Heart right ventricle (tissue), 16 donors: ENCODE results near the gene TIMP3. TPM values are rescaled to one million over a fixed set of nuclear protein-coding genes. Genes with fewer than 3 reads are reported as not detected.

Experiments used
- ATAC-seq, 8 donors: fragments of 200-7000 bp; cut with Tn5 transposase; one replicate each; pipeline ENCODE4 v1.9.1; 2020; ENCODE audit warnings: mild to moderate bottlenecking in 8 of 8, moderate library complexity in 8 of 8, moderate number of reproducible peaks in 1 of 8
- DNase-seq, 2 donors: peaks; one replicate each; pipeline ENCODE4 v3.0.0-alpha.2; 2020
- H3K27ac ChIP-seq, 10 donors: fragments of 200-600 bp; sonication (generic) in 2 of 10; one replicate each; pipeline versions ENCODE4 v1.5.0 to v1.8.0; 2020 to 2022; ENCODE audit warnings: mild to moderate bottlenecking in 3 of 10
- H3K27me3 ChIP-seq, 7 donors: fragments of 200-600 bp; one replicate each; pipeline ENCODE4 v1.8.0; 2021 to 2022; ENCODE audit warnings: mild to moderate bottlenecking in 2 of 7
- H3K36me3 ChIP-seq, 9 donors: fragments of 200-600 bp; sonication (generic) in 1 of 9; one replicate each; pipeline versions ENCODE4 v1.5.0 to v1.8.0; 2020 to 2022; ENCODE audit warnings: mild to moderate bottlenecking in 2 of 9
- H3K4me1 ChIP-seq, 9 donors: fragments of 200-600 bp; sonication (generic) in 1 of 9; one replicate each; pipeline versions ENCODE4 v1.5.0 to v1.8.0; 2020 to 2022; ENCODE audit warnings: mild to moderate bottlenecking in 4 of 9
- H3K4me3 ChIP-seq, 10 donors: fragments of 200-600 bp; sonication (generic) in 2 of 10; one replicate each; pipeline versions ENCODE4 v1.5.0 to v1.8.0; 2020 to 2022; ENCODE audit warnings: mild to moderate bottlenecking in 7 of 10, moderate library complexity in 2 of 10
- H3K9me3 ChIP-seq, 11 donors: fragments of 200-600 bp in 10 of 11; sonication (generic) in 2 of 11; one replicate each; pipeline versions ENCODE4 v1.5.0 to v1.8.0; 2013 to 2022; ENCODE audit warnings: mild to moderate bottlenecking in 2 of 11, control low read depth in 1 of 11, moderate library complexity in 1 of 11
- CTCF ChIP-seq, 9 donors: fragments of 200-600 bp; sonication (generic) in 2 of 9; IDR thresholded peaks; one replicate each; pipeline versions ENCODE4 v1.5.0 to v1.8.0; 2021 to 2022; ENCODE audit warnings: antibody characterized with exemption in 9 of 9, mild to moderate bottlenecking in 5 of 9, moderate library complexity in 1 of 9
- WGBS, 2 donors: extraction: QIAGEN DNeasy Blood & Tissue Kit; methylation state at CpG; one replicate each; pipeline ENCODE4 v1.1.7; 2013; ENCODE audit warnings: inconsistent platforms in 1 of 2; 5-methylcytosine and 5-hydroxymethylcytosine counted together
- intact Hi-C, 10 donors: fragments of 100-400 bp; cut with DNase I; formaldehyde crosslinking; loops; one replicate each; pipeline versions ENCODE4 v1.11.1 to v1.14.2; 2022
- polyA plus RNA-seq, 2 donors: library from polyadenylated mRNA; stranded (reverse); fragments of 200-250 nt; gene quantifications; one replicate each; pipeline ENCODE4 v1.2.3, GENCODE V29; 2013
- total RNA-seq, 10 donors: library from RNA; stranded (reverse); fragmentation: NEBNext Ultra II Directional in 3 of 10; extraction: Animal tissue kit (Norgen Biotek cat#: 25700) in 3 of 10; gene quantifications; one replicate each; pipeline versions ENCODE4 v1.2.1 to v1.2.4, GENCODE V29; 2021 to 2023
- donor health status: Arrhythmogenic right ventricular cardiomyopathy.
- donor health status: ischemic (EF 13 %, LVEDD 7.1; RV severe dilation, severe dysfunction).
- donor health status: healthy with polysubstance abuse.
- donor health status: DM: no; HTN: yes; CAD: no.
- donor health status: DM: no; HTN: no; CAD: no.
- donor health status: ischemic (EF 25% LVEDD 6.9; RV normal size, moderate dysfunction).
- donor health status: ischemic (EF 25% LVEDD 5.7; RV mildly dilated, moderate dysfunction).
- donor health status: healthy.
- donor health status: DM: yes; HTN: yes; CAD: no.
- donor health status: Ischemic cardiomyopathy.
- donor health status: ischemic (EF 35%, LVEDD 5.7; RV mildly dilated, moderate dysfunction).
- donor health status: nonischemic (EF 11% LVEDD 7.7; RV severe dilation, severe dysfunction).
- donor health status: DM: yes; HTN: yes; CAD: no.
- donor health status: PGD.
- donor health status: ischemic (EF 29% LVEDD 5.4; RV normal size, mild dysfunction).
- donor health status: nonischemic (EF 23%, LVEDD 6.1; RV moderate dilation, normal function).

Gene TIMP3
- total and polyA plus RNA-seq, 12 donors, result 91.9 to 380 (median 157) TPM

GRCh38 chr22:32795214-32795596 lies 6.3 kb upstream of the TIMP3 start:
- DNase-seq (no peak), ATAC-seq (no peak)
- peaks cover 2 to 33% (median 11%) of the 10 kb centered on the region in 9 donors for H3K4me1 ChIP-seq
- no peaks in the 10 kb centered on the region for H3K9me3 ChIP-seq
- 94 to 96% methylated on average over 4 of the region's 4 CpGs for WGBS, 2 donors
- H3K27ac ChIP-seq, result peak overlapping the region in 1 of 10 donors; percentile 3
- no peaks in the 10 kb centered on the region for H3K36me3 ChIP-seq
- no peak overlapping the region for H3K4me3 ChIP-seq
- intact Hi-C loops, result loop anchor here in 5 of 10 donors (1.0 to 5.0 kb wide), 5 partner anchors 33 to 268 kb away; no protein-coding TSS in a partner anchor
- H3K27me3 ChIP-seq, result no peaks in the 10 kb centered on the region
- TF ChIP-seq CTCF (IDR thresholded peaks at IDR 0.05), result no peak

- DNase-seq, result peak; percentile 74 to 80
- no peaks in the 10 kb centered on the region for H3K9me3 ChIP-seq
- WGBS, 2 donors, result 18 to 22% methylated on average over 17 of the region's 17 CpGs
- ATAC-seq, result peak; percentile 57 to 79 (median 70)
- no peaks in the 10 kb centered on the region for H3K36me3 ChIP-seq
- intact Hi-C loops, result loop anchor here (1.0 to 5.0 kb wide), 9 partner anchors 35 to 270 kb away; no protein-coding TSS in a partner anchor
- peaks cover 2 to 43% (median 22%) of the 10 kb centered on the region in 9 donors for H3K4me1 ChIP-seq
- H3K27ac ChIP-seq, result peak overlapping the region in 6 of 10 donors; percentile 13 to 54 (median 37)
- H3K27me3 ChIP-seq, result peaks cover 0 to 18% (median 0%) of the 10 kb centered on the region in 7 donors
- no peak overlapping the region for H3K4me3 ChIP-seq
- TF ChIP-seq CTCF (IDR thresholded peaks at IDR 0.05), result peak; percentile 82 to 95 (median 92)
Measured at GRCh38 chr22:32796865-32797573, 4.5 kb upstream of the TIMP3 start.

- TF ChIP-seq CTCF (IDR thresholded peaks at IDR 0.05), result no peak
- Histone ChIP-seq H3K27ac (peak overlapping the region in 7 of 10 donors; percentile 88 to 95 (median 89)), H3K4me1 (peaks cover 4 to 65% (median 33%) of the 10 kb centered on the region in 9 donors), H3K36me3 (no peaks in the 10 kb centered on the region), H3K27me3 (peaks cover 0 to 24% (median 0%) of the 10 kb centered on the region in 7 donors), H3K9me3 (no peaks in the 10 kb centered on the region), H3K4me3 (no peak overlapping the region)
- no peak for ATAC-seq
- WGBS, 2 donors, result 95 to 98% methylated on average over 6 of the region's 6 CpGs
- no peak for DNase-seq
- intact Hi-C loops, result loop anchor here in 5 of 10 donors (2.0 to 5.0 kb wide), 5 partner anchors 37 to 272 kb away; no protein-coding TSS in a partner anchor
Measured at GRCh38 chr22:32799496-32799895, 2.0 kb upstream of the TIMP3 start.

- Histone ChIP-seq H3K27ac (peak overlapping the region in 9 of 10 donors; percentile 84 to 96 (median 89)), H3K4me1 (peaks cover 6 to 66% (median 37%) of the 10 kb centered on the region in 9 donors), H3K9me3 (no peaks in the 10 kb centered on the region), H3K4me3 (peak overlapping the region in 3 of 10 donors; percentile 79 to 99 (median 97)), H3K36me3 (no peaks in the 10 kb centered on the region), H3K27me3 (peaks cover 0 to 24% (median 0%) of the 10 kb centered on the region in 7 donors)
- ATAC-seq, result no peak
- 56 to 60% methylated on average over 8 of the region's 8 CpGs for WGBS, 2 donors
- DNase-seq, result no peak
- no peak for TF ChIP-seq CTCF (IDR thresholded peaks at IDR 0.05)
- intact Hi-C loops, result loop anchor here in 7 of 10 donors (5.0 to 10.0 kb wide), 6 partner anchors 37 to 197 kb away; no protein-coding TSS in a partner anchor
Measured at GRCh38 chr22:32800158-32800882, 1.2 kb upstream of the TIMP3 start.
